Parathyroid adenoma (tissue), 2 donors: ENCODE data around the gene PHF12.
A peak's percentile ranks its signal among the peaks of the same experiment; 100 is the strongest.

Source experiments
- H2AFZ ChIP-seq: fragments of 300-600 bp; sonication (generic); one replicate; pipeline ENCODE4 v1.7.0; 2017; ENCODE audit warnings: antibody characterized with exemption, mild to moderate bottlenecking
- H3K27ac ChIP-seq: fragments of 300-600 bp; sonication (generic); one replicate; pipeline ENCODE4 v1.7.0; 2017
- H3K27me3 ChIP-seq: fragments of 300-600 bp; sonication (generic); one replicate; pipeline ENCODE4 v1.7.0; 2017; ENCODE audit warnings: low read length; ENCODE audit not compliant: control insufficient read depth, insufficient read depth
- H3K36me3 ChIP-seq: fragments of 300-600 bp; sonication (generic); one replicate; pipeline ENCODE4 v1.7.0; 2017; ENCODE audit warnings: low read length; ENCODE audit not compliant: control insufficient read depth, insufficient read depth
- H3K4me1 ChIP-seq: fragments of 300-600 bp; sonication (generic); one replicate; pipeline ENCODE4 v1.7.0; 2017; ENCODE audit warnings: control low read depth
- H3K4me2 ChIP-seq: fragments of 300-600 bp; sonication (generic); one replicate; pipeline ENCODE4 v1.7.0; 2017; ENCODE audit warnings: low read length
- H3K4me3 ChIP-seq: fragments of 300-600 bp; sonication (generic); one replicate; pipeline ENCODE4 v1.7.0; 2017; ENCODE audit warnings: low read depth, low read length
- H3K79me2 ChIP-seq: fragments of 300-600 bp; sonication (generic); one replicate; pipeline ENCODE4 v1.7.0; 2017; ENCODE audit warnings: control low read depth
- H3K9ac ChIP-seq: fragments of 300-600 bp; sonication (generic); one replicate; pipeline ENCODE4 v1.7.0; 2017; ENCODE audit warnings: mild to moderate bottlenecking
- H3K9me3 ChIP-seq: fragments of 300-600 bp; sonication (generic); one replicate; pipeline ENCODE4 v1.7.0; 2017; ENCODE audit warnings: low read length; ENCODE audit not compliant: control insufficient read depth
- CTCF ChIP-seq: fragments of 300-600 bp; sonication (generic); IDR thresholded peaks from one replicate; pipeline ENCODE4 v1.7.0; 2017; ENCODE audit warnings: antibody characterized with exemption, mild to moderate bottlenecking
- donor health status: primary hyperparathyroidism.

PHF12 gene

GRCh38 chr17:28929787-28930186 lies 21.5 kb downstream of the PHF12 start:
- no peak overlapping the region for H3K9ac ChIP-seq
- H3K4me3 ChIP-seq: no peak overlapping the region
- H3K4me2 ChIP-seq: no peak overlapping the region
- no peaks in the 10 kb centered on the region for H3K36me3 ChIP-seq
- H3K27ac ChIP-seq: no peak overlapping the region
- peaks cover 6% of the 10 kb centered on the region for H3K4me1 ChIP-seq
- TF ChIP-seq CTCF: no peak
- H3K79me2 ChIP-seq: peaks cover 72% of the 10 kb centered on the region
- no peaks in the 10 kb centered on the region for H3K27me3 ChIP-seq
- no peak overlapping the region for H2AFZ ChIP-seq
- H3K9me3 ChIP-seq: no peaks in the 10 kb centered on the region

DNA sequence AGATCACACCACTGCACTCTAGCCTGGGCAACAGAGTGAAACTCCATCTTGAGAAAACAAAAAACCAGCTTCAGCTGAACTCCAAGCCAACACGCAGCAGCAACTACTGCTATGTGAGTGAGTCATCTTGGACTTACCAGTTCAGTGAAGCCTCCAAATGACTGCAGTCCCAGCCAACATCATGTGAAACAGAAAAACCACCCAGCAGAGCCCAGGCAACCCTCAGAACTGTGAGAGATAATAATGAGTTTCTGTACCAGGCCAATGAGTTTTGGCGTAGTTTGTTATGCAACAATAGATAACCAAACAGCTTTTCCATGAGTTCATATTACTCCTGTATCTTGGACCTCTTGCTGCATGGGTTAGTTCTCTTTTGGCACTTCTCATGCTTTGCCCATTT lies 23.3 kb downstream of the PHF12 start:
- Histone ChIP-seq H3K79me2 (peaks cover 66% of the 10 kb centered on the region), H3K9ac (no peak overlapping the region), H3K27ac (no peak overlapping the region), H3K4me3 (no peak overlapping the region), H3K9me3 (no peaks in the 10 kb centered on the region), H3K4me2 (no peak overlapping the region), H2AFZ (no peak overlapping the region), H3K4me1 (peaks cover 6% of the 10 kb centered on the region), H3K36me3 (no peaks in the 10 kb centered on the region), H3K27me3 (no peaks in the 10 kb centered on the region)
- no peak for TF ChIP-seq CTCF

- Histone ChIP-seq H2AFZ (no peak overlapping the region), H3K9ac (no peak overlapping the region), H3K4me2 (no peak overlapping the region), H3K27ac (no peak overlapping the region), H3K9me3 (no peaks in the 10 kb centered on the region), H3K36me3 (no peaks in the 10 kb centered on the region), H3K4me3 (no peak overlapping the region), H3K27me3 (no peaks in the 10 kb centered on the region), H3K4me1 (peaks cover 6% of the 10 kb centered on the region), H3K79me2 (peaks cover 53% of the 10 kb centered on the region)
- TF ChIP-seq CTCF: no peak
Measured at GRCh38 chr17:28926786-28927185, 24.5 kb downstream of the PHF12 start.

DNA sequence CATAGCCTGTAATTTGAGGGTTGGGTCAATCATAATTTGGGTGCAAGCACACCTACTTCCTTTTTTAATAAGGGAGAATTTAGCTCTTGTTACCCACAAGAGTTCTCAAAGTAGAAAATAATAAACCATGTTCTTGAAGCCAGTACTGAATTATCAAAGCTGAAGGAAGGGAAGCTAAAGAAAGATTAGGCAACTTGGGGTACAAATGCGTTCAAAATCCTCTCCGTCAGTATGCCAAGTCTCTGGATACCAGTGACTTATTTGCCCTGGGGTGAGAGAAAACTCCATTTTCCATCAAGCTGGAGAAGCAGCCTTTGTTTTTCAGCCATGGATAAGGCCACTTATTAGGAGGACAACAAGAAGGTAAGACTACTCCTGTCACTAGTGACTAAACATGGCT lies 25.0 kb downstream of the PHF12 start:
- Histone ChIP-seq H3K4me1 (peaks cover 6% of the 10 kb centered on the region), H3K4me2 (no peak overlapping the region), H3K79me2 (peaks cover 49% of the 10 kb centered on the region), H3K9me3 (no peaks in the 10 kb centered on the region), H3K27me3 (no peaks in the 10 kb centered on the region), H2AFZ (no peak overlapping the region), H3K36me3 (no peaks in the 10 kb centered on the region), H3K9ac (no peak overlapping the region), H3K27ac (peak overlapping the region; percentile 19), H3K4me3 (no peak overlapping the region)
- no peak for TF ChIP-seq CTCF

GRCh38 chr17:28925912-28926365 lies 25.4 kb downstream of the PHF12 start:
- Histone ChIP-seq H2AFZ (no peak overlapping the region), H3K27me3 (no peaks in the 10 kb centered on the region), H3K4me1 (peaks cover 6% of the 10 kb centered on the region), H3K9ac (no peak overlapping the region), H3K4me2 (no peak overlapping the region), H3K9me3 (no peaks in the 10 kb centered on the region), H3K79me2 (peaks cover 47% of the 10 kb centered on the region), H3K27ac (peak overlapping the region; percentile 21), H3K4me3 (no peak overlapping the region), H3K36me3 (no peaks in the 10 kb centered on the region)
- TF ChIP-seq CTCF: no peak
